Stomach (tissue), 9 donors: ENCODE results near the gene CMIP. TPM values are rescaled to one million over a fixed set of nuclear protein-coding genes. Genes with fewer than 3 reads are reported as not detected.

Experiments used
- DNase-seq, 2 donors: peaks; one replicate each; pipeline versions ENCODE4 v3.0.0 to v3.0.0-alpha.2; 2013 to 2019
- H3K27ac ChIP-seq, 5 donors: fragments of 200-600 bp in 4 of 5; sonication (generic) in 4 of 5; one replicate each; pipeline ENCODE4 v1.5.1; 2013 to 2019; ENCODE audit warnings: mild to moderate bottlenecking in 1 of 5, moderate library complexity in 1 of 5
- H3K27me3 ChIP-seq, 3 donors: fragments of 200-600 bp; sonication (generic); one replicate each; pipeline ENCODE4 v1.5.1; 2017 to 2019; ENCODE audit warnings: mixed run types in 1 of 3
- H3K36me3 ChIP-seq, 4 donors: fragments of 200-600 bp; sonication (generic); 1 replicate in 3 of 4; 2 replicates in 1 of 4; pipeline ENCODE4 v1.5.1; 2016 to 2019
- H3K4me1 ChIP-seq, 4 donors: fragments of 200-600 bp; sonication (generic); one replicate each; pipeline ENCODE4 v1.5.1; 2016 to 2019
- H3K4me3 ChIP-seq, 4 donors: fragments of 200-600 bp; sonication (generic) in 3 of 4; one replicate each; pipeline ENCODE4 v1.5.1; 2016 to 2019; ENCODE audit warnings: mild to moderate bottlenecking in 1 of 4
- H3K9me3 ChIP-seq, 4 donors: fragments of 200-600 bp; sonication (generic); one replicate each; pipeline ENCODE4 v1.5.1; 2016 to 2019
- EP300 ChIP-seq: sonication (generic); formaldehyde crosslinking; IDR thresholded peaks from one replicate; pipeline ENCODE4 v1.6.1; 2017; ENCODE audit warnings: antibody characterized with exemption
- POLR2A ChIP-seq, 4 donors: fragments of 450-650 bp; IDR thresholded peaks; one replicate each; pipeline ENCODE4 v1.6.1; 2016; ENCODE audit warnings: antibody characterized with exemption in 4 of 4, control low read depth in 2 of 4, mild to moderate bottlenecking in 1 of 4, moderate library complexity in 1 of 4
- POLR2AphosphoS5 ChIP-seq, 3 donors: sonication (generic); formaldehyde crosslinking; IDR thresholded peaks; one replicate each; pipeline ENCODE4 v1.6.1; 2016; ENCODE audit warnings: antibody characterized with exemption in 3 of 3
- WGBS, 5 donors: extraction: QIAGEN DNeasy Blood & Tissue Kit in 3 of 5; methylation state at CpG; one replicate each; pipeline versions ENCODE4 v1.1.5 to v1.1.7; 2013 to 2018; 5-methylcytosine and 5-hydroxymethylcytosine counted together
- intact Hi-C: fragments of 100-400 bp; cut with DNase I; formaldehyde crosslinking; loops from one replicate; pipeline ENCODE4 v1.15.1; 2023; ENCODE audit warnings: low total_unique reads
- polyA plus RNA-seq, 3 donors: library from polyadenylated mRNA; stranded (reverse); fragments of 200-250 nt; gene quantifications; one replicate each; pipeline ENCODE4 v1.2.3, GENCODE V29; 2013
- total RNA-seq, 5 donors: library from RNA; depleted of rRNA; stranded (reverse); fragments of >200 nt; gene quantifications; one replicate each; pipeline versions ENCODE4 v1.1.0 to v1.2.3, GENCODE V29; 2014 to 2016
- TF ChIP-seq, protein P1 (sequence below), 7 experiments: fragments of 450-650 bp in 4 of 7; fragments of 200-600 bp in 3 of 7; sonication (generic) in 3 of 7; IDR thresholded peaks; one replicate each; pipeline ENCODE4 v1.5.1; 2016 to 2019; ENCODE audit warnings: antibody characterized with exemption in 7 of 7, control low read depth in 2 of 7, mild to moderate bottlenecking in 1 of 7
- donor health status: healthy with polysubstance abuse.
- donor health status: Bipolar disorder and iron deficiency.
- donor health status: healthy.

The CMIP gene
- total and polyA plus RNA-seq, 8 donors = 11.1 to 71.0 (median 31.2) TPM

DNA sequence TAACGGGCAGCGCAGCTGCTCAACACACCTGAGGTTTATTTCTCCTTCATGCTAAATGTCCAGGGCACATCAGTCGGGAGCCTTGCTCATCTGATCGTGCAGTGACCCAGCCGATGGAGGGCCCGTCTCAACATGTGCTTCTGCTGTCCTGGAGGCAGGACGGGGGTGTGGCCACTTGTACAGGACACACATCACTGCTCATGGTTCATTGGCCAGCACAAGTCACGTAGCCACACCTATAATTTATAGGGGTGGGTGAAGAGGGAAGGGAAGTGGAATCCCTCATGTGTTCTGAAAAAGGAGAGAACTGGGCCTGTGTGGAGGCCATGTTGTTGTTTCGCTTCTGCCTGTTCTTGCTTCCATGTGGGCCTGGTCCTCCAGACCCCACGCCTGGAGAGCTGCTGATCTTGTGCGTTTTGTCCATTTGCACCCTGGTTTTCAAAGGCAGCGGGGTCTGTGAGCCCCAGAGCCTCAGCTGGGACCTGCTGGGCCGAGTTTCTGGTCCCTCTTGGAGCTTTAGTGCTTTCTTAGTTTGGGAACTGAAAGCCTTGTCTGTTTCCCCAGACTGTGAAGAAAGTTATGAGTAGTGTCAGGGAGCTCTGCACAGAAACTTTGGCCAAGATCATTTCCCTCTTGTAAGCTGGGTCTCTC is 60.5 kb downstream of the CMIP start:
- intact Hi-C loops = no loop called here
- WGBS, 5 donors = 68 to 83% (median 74%) methylated on average over 13 of the region's 13 CpGs
- Histone ChIP-seq H3K4me3 (no peak overlapping the region), H3K27me3 (no peaks in the 10 kb centered on the region), H3K27ac (peak overlapping the region in 1 of 5 donors; percentile 24), H3K4me1 (peaks cover 0 to 35% (median 14%) of the 10 kb centered on the region in 4 donors), H3K9me3 (no peaks in the 10 kb centered on the region), H3K36me3 (peaks cover 0 to 7% (median 0%) of the 10 kb centered on the region in 4 donors)
- TF ChIP-seq EP300 (no peak), POLR2A (IDR thresholded peaks at IDR 0.05) (no peak), POLR2AphosphoS5 (IDR thresholded peaks at IDR 0.05) (no peak)
- TF ChIP-seq, protein P1, sequence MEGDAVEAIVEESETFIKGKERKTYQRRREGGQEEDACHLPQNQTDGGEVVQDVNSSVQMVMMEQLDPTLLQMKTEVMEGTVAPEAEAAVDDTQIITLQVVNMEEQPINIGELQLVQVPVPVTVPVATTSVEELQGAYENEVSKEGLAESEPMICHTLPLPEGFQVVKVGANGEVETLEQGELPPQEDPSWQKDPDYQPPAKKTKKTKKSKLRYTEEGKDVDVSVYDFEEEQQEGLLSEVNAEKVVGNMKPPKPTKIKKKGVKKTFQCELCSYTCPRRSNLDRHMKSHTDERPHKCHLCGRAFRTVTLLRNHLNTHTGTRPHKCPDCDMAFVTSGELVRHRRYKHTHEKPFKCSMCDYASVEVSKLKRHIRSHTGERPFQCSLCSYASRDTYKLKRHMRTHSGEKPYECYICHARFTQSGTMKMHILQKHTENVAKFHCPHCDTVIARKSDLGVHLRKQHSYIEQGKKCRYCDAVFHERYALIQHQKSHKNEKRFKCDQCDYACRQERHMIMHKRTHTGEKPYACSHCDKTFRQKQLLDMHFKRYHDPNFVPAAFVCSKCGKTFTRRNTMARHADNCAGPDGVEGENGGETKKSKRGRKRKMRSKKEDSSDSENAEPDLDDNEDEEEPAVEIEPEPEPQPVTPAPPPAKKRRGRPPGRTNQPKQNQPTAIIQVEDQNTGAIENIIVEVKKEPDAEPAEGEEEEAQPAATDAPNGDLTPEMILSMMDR (IDR thresholded peaks at IDR 0.05) = no peak
- DNase-seq = peak in 1 of 2 donors; percentile 58

DNA sequence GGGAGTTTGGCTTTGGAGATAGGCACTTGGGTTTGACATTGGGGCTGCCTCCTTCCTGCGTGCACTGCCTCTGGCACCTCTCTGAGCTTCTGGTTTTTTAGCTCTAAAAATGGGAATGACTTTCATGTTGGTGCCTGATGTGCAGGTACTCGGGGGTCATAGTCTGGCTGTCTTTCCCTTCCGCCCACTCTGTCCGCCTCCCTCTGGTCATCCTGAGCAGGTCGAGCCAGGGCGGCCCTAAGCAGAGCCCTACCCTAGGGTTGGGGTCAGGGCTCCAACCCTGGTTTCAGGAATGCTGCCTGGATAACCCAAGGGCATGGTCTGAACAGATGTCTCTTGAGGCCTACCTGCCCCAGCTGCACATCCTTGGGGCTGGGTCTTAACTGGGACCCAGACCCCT is 64.8 kb downstream of the CMIP start:
- intact Hi-C loops = no loop called here
- no peaks in the 10 kb centered on the region for H3K27me3 ChIP-seq
- DNase-seq = no peak
- peaks cover 0 to 7% (median 0%) of the 10 kb centered on the region in 4 donors for H3K36me3 ChIP-seq
- no peak overlapping the region for H3K27ac ChIP-seq
- H3K9me3 ChIP-seq = no peaks in the 10 kb centered on the region
- TF ChIP-seq POLR2AphosphoS5 (IDR thresholded peaks at IDR 0.05) (no peak), POLR2A (IDR thresholded peaks at IDR 0.05) (no peak), EP300 (no peak)
- TF ChIP-seq, protein P1 (IDR thresholded peaks at IDR 0.05) = no peak
- WGBS, 5 donors = 94 to 98% (median 97%) methylated on average over 6 of the region's 6 CpGs
- H3K4me3 ChIP-seq = no peak overlapping the region
- peaks cover 17 to 42% (median 27%) of the 10 kb centered on the region in 4 donors for H3K4me1 ChIP-seq

DNA sequence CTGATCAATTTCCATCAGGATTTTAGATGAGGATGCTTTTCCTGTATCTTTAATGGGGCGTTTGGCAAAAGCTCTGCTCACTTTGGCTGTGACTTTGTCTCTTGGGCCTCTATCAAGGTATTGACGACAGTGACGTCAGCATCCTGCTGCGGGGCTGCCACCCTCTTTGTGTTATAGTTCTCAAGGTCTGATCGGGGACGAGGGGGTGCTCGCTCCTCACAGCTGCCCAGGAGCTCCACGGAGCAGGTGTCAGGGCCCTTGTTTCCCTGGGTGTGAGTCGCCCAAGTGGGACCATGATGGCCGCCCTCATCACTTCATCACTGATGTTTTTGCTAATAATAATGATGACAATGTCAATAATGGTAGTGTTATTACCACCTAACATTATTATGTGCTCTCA is 65.4 kb downstream of the CMIP start:
- no peak for TF ChIP-seq EP300
- TF ChIP-seq, protein P1 (IDR thresholded peaks at IDR 0.05) = no peak
- TF ChIP-seq POLR2AphosphoS5 (IDR thresholded peaks at IDR 0.05) = no peak
- TF ChIP-seq POLR2A (IDR thresholded peaks at IDR 0.05) = no peak
- no peak overlapping the region for H3K4me3 ChIP-seq
- 82 to 96% (median 87%) methylated on average over 10 of the region's 10 CpGs for WGBS, 5 donors
- intact Hi-C loops = no loop called here
- no peaks in the 10 kb centered on the region for H3K9me3 ChIP-seq
- no peak overlapping the region for H3K27ac ChIP-seq
- peaks cover 0 to 7% (median 0%) of the 10 kb centered on the region in 4 donors for H3K36me3 ChIP-seq
- H3K27me3 ChIP-seq = no peaks in the 10 kb centered on the region
- DNase-seq = no peak
- H3K4me1 ChIP-seq = peaks cover 18 to 41% (median 32%) of the 10 kb centered on the region in 4 donors

DNA sequence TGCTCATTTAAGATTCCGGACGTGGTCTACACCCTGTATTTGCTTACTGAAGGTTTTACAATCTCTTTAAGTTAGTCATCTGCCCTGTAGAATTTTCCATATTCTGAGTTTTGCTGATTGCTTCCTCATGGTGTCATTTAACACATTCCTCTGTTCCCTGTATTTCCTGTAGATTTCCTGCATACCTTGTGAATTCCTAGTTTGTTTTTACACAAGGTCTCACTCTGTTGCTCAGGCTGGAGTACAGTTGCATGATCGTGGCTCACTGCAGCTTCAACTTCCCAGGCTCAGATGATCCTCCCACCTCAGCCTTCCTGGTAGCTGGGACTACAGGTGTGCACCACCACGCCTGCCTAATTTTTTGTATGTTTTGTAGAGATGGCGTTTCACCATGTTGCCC is 66.8 kb downstream of the CMIP start:
- Histone ChIP-seq H3K4me3 (no peak overlapping the region), H3K9me3 (no peaks in the 10 kb centered on the region), H3K27me3 (no peaks in the 10 kb centered on the region), H3K36me3 (peaks cover 0 to 10% (median 0%) of the 10 kb centered on the region in 4 donors), H3K27ac (no peak overlapping the region), H3K4me1 (peaks cover 18 to 33% (median 28%) of the 10 kb centered on the region in 4 donors)
- intact Hi-C loops = no loop called here
- no peak for DNase-seq
- WGBS, 5 donors = 95 to 98% (median 97%) methylated on average over 5 of the region's 5 CpGs
- TF ChIP-seq EP300 (no peak), POLR2A (IDR thresholded peaks at IDR 0.05) (no peak), POLR2AphosphoS5 (IDR thresholded peaks at IDR 0.05) (no peak)
- TF ChIP-seq, protein P1 (IDR thresholded peaks at IDR 0.05) = no peak
